WI38 (cell line): ENCODE measurements around the gene SCARB1.

ENCODE experiments used
- H3K4me3 ChIP-seq: 2 replicates; pipeline ENCODE4 v1.5.1; 2011; ENCODE audit warnings: low read depth, mild to moderate bottlenecking, control low read depth, low read length
- CTCF ChIP-seq: IDR thresholded peaks from 2 replicates; pipeline ENCODE4 v1.5.1; 2012; ENCODE audit warnings: low read depth, mild to moderate bottlenecking, control low read depth, low read length

Gene SCARB1

GRCh38 chr12:124771462-124772288 lies 92.0 kb downstream of the SCARB1 start:
- H3K4me3 ChIP-seq = no peak overlapping the region
- TF ChIP-seq CTCF = peak; percentile 97

GRCh38 chr12:124770728-124771127 lies 92.9 kb downstream of the SCARB1 start:
- TF ChIP-seq CTCF = no peak
- H3K4me3 ChIP-seq = no peak overlapping the region

DNA sequence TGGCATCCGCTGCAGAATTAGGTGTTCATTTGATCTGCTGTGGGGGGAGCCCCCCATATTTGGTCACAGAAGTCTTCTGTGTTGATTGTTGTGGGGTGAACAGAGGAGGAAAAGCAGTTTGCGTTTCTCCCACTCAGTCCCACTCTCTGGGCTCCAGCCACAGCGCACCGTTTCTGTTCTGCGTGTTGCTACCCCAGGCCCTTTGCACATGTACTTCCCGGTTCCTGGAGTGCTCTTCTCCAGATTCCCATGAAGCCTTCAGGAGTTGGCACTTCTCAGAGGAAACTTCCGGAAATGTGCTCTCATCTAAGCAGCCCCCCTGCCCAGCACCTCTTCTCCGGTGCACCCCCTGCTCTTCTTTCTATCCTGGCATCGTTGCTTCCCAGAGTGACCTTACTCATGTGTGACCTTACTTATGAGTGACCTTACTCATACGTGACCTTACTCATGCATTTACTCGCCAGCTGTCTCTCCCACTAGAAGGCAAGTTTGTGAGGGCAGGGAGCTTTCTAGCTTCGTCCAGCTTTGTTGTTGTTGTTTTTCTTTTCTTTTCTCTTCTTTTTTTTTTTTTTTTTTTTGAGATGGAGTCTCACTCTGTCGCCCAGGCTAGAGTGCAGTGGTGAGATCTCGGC lies 93.7 kb downstream of the SCARB1 start:
- no peak for TF ChIP-seq CTCF
- H3K4me3 ChIP-seq = no peak overlapping the region

DNA sequence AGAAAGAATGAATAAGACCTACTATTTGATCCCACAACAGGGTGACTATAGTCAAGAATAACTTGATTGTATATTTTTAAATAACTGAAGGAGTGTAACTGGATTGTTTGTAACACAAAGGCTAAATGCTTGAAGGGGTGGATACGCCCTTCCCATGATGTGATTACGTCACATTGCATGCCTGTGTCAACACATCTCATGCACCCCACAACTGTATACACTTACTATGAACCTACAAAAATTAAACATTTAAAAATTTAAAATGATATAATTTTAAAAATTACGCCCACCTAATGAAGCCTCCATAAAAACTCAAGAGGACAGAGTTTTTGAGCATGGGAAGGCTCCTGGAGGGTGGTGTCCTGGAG lies 94.5 kb downstream of the SCARB1 start:
- no peak overlapping the region for H3K4me3 ChIP-seq
- no peak for TF ChIP-seq CTCF

DNA sequence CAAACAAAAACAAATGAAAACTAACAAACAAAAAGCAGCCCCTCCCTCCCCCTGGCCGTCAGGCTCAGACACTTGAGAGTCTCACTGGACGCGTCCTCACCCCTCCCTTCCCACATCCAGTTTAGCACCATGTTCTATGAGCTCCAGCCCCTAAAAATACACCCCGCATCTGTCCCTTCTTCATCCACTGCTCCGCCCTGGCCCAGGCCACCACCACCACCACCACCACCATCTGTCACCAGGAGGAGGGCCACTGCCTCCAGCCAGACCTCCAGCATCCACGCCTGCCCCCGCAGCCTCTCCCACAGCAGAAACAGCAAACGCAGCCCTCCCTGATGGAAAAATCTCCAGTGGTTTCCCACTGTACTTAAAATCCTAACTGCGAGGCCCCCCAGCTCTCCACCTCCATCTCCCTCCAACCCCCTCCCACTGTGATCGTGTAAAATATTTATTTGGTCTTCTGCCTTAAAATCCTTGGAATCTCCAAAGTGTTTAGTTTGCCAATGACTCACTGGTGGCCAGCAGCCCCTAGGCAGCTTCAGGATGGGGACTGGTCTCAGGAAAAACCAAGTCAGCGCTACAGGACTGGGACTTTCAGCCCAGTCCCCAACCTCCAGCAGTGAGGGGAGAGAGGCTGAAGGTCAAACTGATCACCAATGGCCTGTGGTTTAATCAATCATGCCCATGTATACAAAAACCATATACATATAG lies 95.1 kb downstream of the SCARB1 start:
- TF ChIP-seq CTCF = no peak
- H3K4me3 ChIP-seq = no peak overlapping the region

- peak; percentile 88 for TF ChIP-seq CTCF
- H3K4me3 ChIP-seq = no peak overlapping the region
Observed at GRCh38 chr12:124767066-124767821, 96.4 kb downstream of the SCARB1 start.
